BJ (cell line): ENCODE results near the gene HAS3. TPM values are rescaled to one million over a fixed set of nuclear protein-coding genes. Genes with fewer than 3 reads are reported as not detected.

Experiments used
- CTCF ChIA-PET: fragments of 350-600 bp; formaldehyde crosslinking; extraction: SDS; loops from one replicate; lab custom pipeline; 2021; ENCODE audit warnings: antibody characterized with exemption, inconsistent platforms; lab: Yijun Ruan, JAX
- POLR2A ChIA-PET: fragments of 300-600 bp; sonication (Branson Sonifier 250); formaldehyde crosslinking; extraction: SDS; loops from one replicate; lab custom pipeline; 2021; ENCODE audit warnings: antibody characterized with exemption; lab: Charles Lee
- DNase-seq: peaks from one replicate; pipeline ENCODE4 v3.0.0-alpha.2; 2011; ENCODE audit warnings: low read depth
- H3K27me3 ChIP-seq: 2 replicates; pipeline ENCODE4 v1.6.0; 2011; ENCODE audit warnings: low read length; ENCODE audit not compliant: control insufficient read depth, insufficient read depth
- H3K36me3 ChIP-seq: 2 replicates; pipeline ENCODE4 v1.5.1; 2011; ENCODE audit warnings: low read length; ENCODE audit not compliant: control insufficient read depth, insufficient read depth
- H3K4me3 ChIP-seq: 2 replicates; pipeline ENCODE4 v1.5.1; 2011; ENCODE audit warnings: low read depth, mild to moderate bottlenecking, control low read depth, low read length
- CTCF ChIP-seq: IDR thresholded peaks from 2 replicates; pipeline ENCODE4 v1.5.1; 2011; ENCODE audit warnings: low read depth, mild to moderate bottlenecking, control low read depth, inconsistent platforms, low read length, moderate library complexity; ENCODE audit not compliant: insufficient read depth
- polyA plus RNA-seq: library from polyadenylated mRNA; depleted of rRNA; stranded (reverse); fragments of >200 nt; gene quantifications from 2 replicates; pipeline ENCODE4 v1.2.3, GENCODE V29; 2011

Gene HAS3
- polyA plus RNA-seq, 1 experiment = 2.3 TPM

- no peak for DNase-seq
- POLR2A ChIA-PET = no interaction called here
- peaks cover 2% of the 10 kb centered on the region; the same call in 1 of the 2 replicates for H3K27me3 ChIP-seq
- no peak overlapping the region for H3K4me3 ChIP-seq
- peaks cover 6% of the 10 kb centered on the region; the same call in 1 of the 2 replicates for H3K36me3 ChIP-seq
- no peak for TF ChIP-seq CTCF
- CTCF ChIA-PET = interaction anchor here (1.2 kb wide), 1 partner anchor 207 kb away, joined by 3 read pairs; no protein-coding TSS in a partner anchor
These were observed 2.0 kb downstream of the HAS3 start for GRCh38 chr16:69107316-69107962.

- peaks cover 2% of the 10 kb centered on the region; the same call in 1 of the 2 replicates for H3K27me3 ChIP-seq
- POLR2A ChIA-PET = no interaction called here
- DNase-seq = no peak
- TF ChIP-seq CTCF = no peak
- CTCF ChIA-PET = interaction anchor here (1.0 to 1.2 kb wide), 2 partner anchors 178 to 207 kb away, joined by 3 read pairs; no protein-coding TSS in a partner anchor
- H3K4me3 ChIP-seq = no peak overlapping the region
- H3K36me3 ChIP-seq = peaks cover 6% of the 10 kb centered on the region; the same call in 1 of the 2 replicates
These were observed 2.8 kb downstream of the HAS3 start for GRCh38 chr16:69108064-69108904.

- TF ChIP-seq CTCF = no peak
- ChIA-PET CTCF (interaction anchor here (1.0 kb wide), 1 partner anchor 178 kb away, joined by 3 read pairs; no protein-coding TSS in a partner anchor), POLR2A (no interaction called here)
- Histone ChIP-seq H3K4me3 (no peak overlapping the region), H3K27me3 (peaks cover 2% of the 10 kb centered on the region; the same call in 1 of the 2 replicates), H3K36me3 (peaks cover 6% of the 10 kb centered on the region; the same call in 1 of the 2 replicates)
- no peak for DNase-seq
These were observed 3.4 kb downstream of the HAS3 start for GRCh38 chr16:69108905-69109252.

GRCh38 chr16:69109486-69110270 lies 4.2 kb downstream of the HAS3 start:
- DNase-seq = no peak
- H3K36me3 ChIP-seq = peaks cover 6% of the 10 kb centered on the region; the same call in 1 of the 2 replicates
- POLR2A ChIA-PET = no interaction called here
- CTCF ChIA-PET = interaction anchor here (1.0 kb wide), 1 partner anchor 179 kb away, joined by 3 read pairs; no protein-coding TSS in a partner anchor
- no peak overlapping the region for H3K4me3 ChIP-seq
- H3K27me3 ChIP-seq = peaks cover 2% of the 10 kb centered on the region; the same call in 1 of the 2 replicates
- TF ChIP-seq CTCF = no peak
